Prostate gland (tissue), 2 donors: ENCODE measurements around the gene NR2C1.

Experiments used
- CTCF ChIP-seq, 4 experiments: fragments of 200-600 bp in 2 of 4; fragments of 450-650 bp in 2 of 4; sonication (generic) in 2 of 4; IDR thresholded peaks; 1 replicate in 3 of 4; 2 replicates in 1 of 4; pipeline ENCODE4 v1.5.1; 2016 to 2019; ENCODE audit warnings: antibody characterized with exemption in 4 of 4, mild to moderate bottlenecking in 2 of 4, moderate library complexity in 2 of 4
- POLR2A ChIP-seq: fragments of 450-650 bp; IDR thresholded peaks from one replicate; pipeline ENCODE4 v1.6.1; 2016; ENCODE audit warnings: antibody characterized with exemption, mild to moderate bottlenecking
- POLR2AphosphoS5 ChIP-seq: sonication (generic); formaldehyde crosslinking; IDR thresholded peaks from one replicate; pipeline ENCODE4 v1.6.1; 2017; ENCODE audit warnings: antibody characterized with exemption

- TF ChIP-seq CTCF (IDR thresholded peaks at IDR 0.05) (no peak), POLR2AphosphoS5 (no peak), POLR2A (no peak)
Observed at GRCh38 chr12:95115641-95116040, 42.2 kb upstream of the NR2C1 start.
